Measurements from ENCODE around the gene FCER2. TPM values are rescaled to one million over a fixed set of nuclear protein-coding genes. Genes with fewer than 3 reads are reported as not detected.

The FCER2 gene
- total RNA-seq, 1 experiment from 2014 or later: 0.15 TPM

DNA sequence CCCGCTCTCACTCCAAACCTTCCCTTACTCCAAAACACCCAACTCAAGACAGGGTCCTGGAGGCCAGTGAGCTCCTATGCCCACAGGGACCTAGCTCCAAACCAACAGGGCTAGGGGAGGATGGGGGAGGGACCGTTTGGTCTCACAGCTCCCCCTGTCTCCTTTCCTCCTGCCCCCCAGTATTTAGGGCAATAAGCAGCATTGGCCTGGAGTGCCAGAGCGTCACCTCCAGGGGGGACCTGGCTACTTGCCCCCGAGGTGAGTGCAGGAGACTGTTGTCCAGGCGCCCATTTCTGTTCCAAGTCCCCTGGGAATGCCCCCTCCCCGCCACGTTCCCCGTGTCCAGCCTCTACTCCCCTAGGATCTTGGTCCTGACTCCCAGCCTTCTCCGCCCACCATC lies 32.3 kb downstream of the FCER2 start:
- ChIA-PET CTCF (interaction anchor here (0.5 kb wide), 1 partner anchor 743 kb away, joined by 20 read pairs; no protein-coding TSS in a partner anchor), POLR2A (no interaction called here)
- intact Hi-C loops (cut with micrococcal nuclease; ENCODE audit: unreplicated experiment): no loop called here
- Histone ChIP-seq H3K27me3 (ENCODE audit: control insufficient read depth, insufficient read depth, low read length) (no peaks in the 10 kb centered on the region), H3K36me3 (ENCODE audit: control insufficient read depth, insufficient read depth, low read length) (no peaks in the 10 kb centered on the region), H3K9me3 (ENCODE audit: control insufficient read depth, insufficient read depth, low read depth, low read length) (no peaks in the 10 kb centered on the region), H3K27ac (ENCODE audit: low read length) (no peak overlapping the region), H3K4me3 (ENCODE audit: low read depth in 2 of 2, low read length in 2 of 2) (no peak overlapping the region), H3K4me1 (ENCODE audit: control insufficient read depth, insufficient read depth, low read length) (no peaks in the 10 kb centered on the region)
- ATAC-seq (no peak), DNase-seq (ENCODE audit: low read depth, low spot score) (no peak)
- in situ Hi-C loops (cut with HindIII; ENCODE audit: low pct_unique_long_range_greater_than_20kb, low sequenced_read_pairs): no loop called here
- TF ChIP-seq POLR2AphosphoS5 (IDR thresholded peaks at IDR 0.05; ENCODE audit: low read depth, low read length): no peak
- BruUV-seq (replicated peaks): no TSS peak

DNA sequence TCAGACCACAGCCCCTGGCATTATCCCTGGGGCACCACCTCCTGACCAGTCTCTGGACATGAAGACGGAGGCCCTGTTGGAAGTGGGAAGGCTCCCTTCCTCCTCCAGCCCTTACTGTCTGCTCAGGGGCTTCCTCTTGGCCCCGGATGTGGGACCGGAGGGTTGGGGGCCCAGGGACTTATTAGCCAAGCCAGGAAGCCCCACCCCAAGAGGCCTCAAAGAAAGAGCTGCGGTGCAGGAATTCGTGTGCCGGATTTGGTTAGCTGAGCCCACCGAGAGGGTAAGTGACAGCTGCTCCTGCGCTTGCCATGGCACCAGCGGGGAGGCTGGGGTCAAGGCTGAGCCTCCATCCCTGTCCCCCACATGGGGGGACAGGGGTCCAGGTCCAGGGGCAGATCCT lies 33.1 kb downstream of the FCER2 start, which contains the start of gene RETN:
TSS of gene RETN (plus strand) at position 208 of the 400 bp plus-strand sequence. CDS start 278 bp downstream, outside the sequence.
- in situ Hi-C loops (cut with HindIII; ENCODE audit: low pct_unique_long_range_greater_than_20kb, low sequenced_read_pairs) (no loop called here), intact Hi-C loops (cut with micrococcal nuclease; ENCODE audit: unreplicated experiment) (no loop called here)
- Histone ChIP-seq H3K36me3 (ENCODE audit: control insufficient read depth, insufficient read depth, low read length) (no peaks in the 10 kb centered on the region), H3K9me3 (ENCODE audit: control insufficient read depth, insufficient read depth, low read depth, low read length) (no peaks in the 10 kb centered on the region), H3K4me3 (ENCODE audit: low read depth in 2 of 2, low read length in 2 of 2) (no peak within 1 kb of the TSS), H3K27me3 (ENCODE audit: control insufficient read depth, insufficient read depth, low read length) (no peaks in the 10 kb centered on the region), H3K27ac (ENCODE audit: low read length) (no peak within 1 kb of the TSS), H3K4me1 (ENCODE audit: control insufficient read depth, insufficient read depth, low read length) (no peaks in the 10 kb centered on the region)
- no peak for TF ChIP-seq REST (IDR thresholded peaks at IDR 0.05; ENCODE audit: insufficient read depth in 1 of 2, low read depth in 2 of 2, low read length in 1 of 2)
- no peak for TF ChIP-seq POLR2AphosphoS5 (IDR thresholded peaks at IDR 0.05; ENCODE audit: low read depth, low read length)
- TF ChIP-seq SIN3A (IDR thresholded peaks at IDR 0.05; ENCODE audit: borderline replicate concordance, insufficient read depth, low read depth, low read length): no peak
- TF ChIP-seq, protein P1, sequence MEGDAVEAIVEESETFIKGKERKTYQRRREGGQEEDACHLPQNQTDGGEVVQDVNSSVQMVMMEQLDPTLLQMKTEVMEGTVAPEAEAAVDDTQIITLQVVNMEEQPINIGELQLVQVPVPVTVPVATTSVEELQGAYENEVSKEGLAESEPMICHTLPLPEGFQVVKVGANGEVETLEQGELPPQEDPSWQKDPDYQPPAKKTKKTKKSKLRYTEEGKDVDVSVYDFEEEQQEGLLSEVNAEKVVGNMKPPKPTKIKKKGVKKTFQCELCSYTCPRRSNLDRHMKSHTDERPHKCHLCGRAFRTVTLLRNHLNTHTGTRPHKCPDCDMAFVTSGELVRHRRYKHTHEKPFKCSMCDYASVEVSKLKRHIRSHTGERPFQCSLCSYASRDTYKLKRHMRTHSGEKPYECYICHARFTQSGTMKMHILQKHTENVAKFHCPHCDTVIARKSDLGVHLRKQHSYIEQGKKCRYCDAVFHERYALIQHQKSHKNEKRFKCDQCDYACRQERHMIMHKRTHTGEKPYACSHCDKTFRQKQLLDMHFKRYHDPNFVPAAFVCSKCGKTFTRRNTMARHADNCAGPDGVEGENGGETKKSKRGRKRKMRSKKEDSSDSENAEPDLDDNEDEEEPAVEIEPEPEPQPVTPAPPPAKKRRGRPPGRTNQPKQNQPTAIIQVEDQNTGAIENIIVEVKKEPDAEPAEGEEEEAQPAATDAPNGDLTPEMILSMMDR (IDR thresholded peaks at IDR 0.05): no peak
- no peak for TF ChIP-seq TCF7L2 (IDR thresholded peaks at IDR 0.05; ENCODE audit: low read depth, low read length)
- ATAC-seq: no peak
- BruUV-seq (replicated peaks): no TSS peak
- ChIA-PET CTCF (interaction anchor here (0.5 to 0.8 kb wide), 2 partner anchors 12 to 233 kb away, joined by 3 read pairs; partner anchors contain the start of gene TRAPPC5), POLR2A (no interaction called here)
- DNase-seq (ENCODE audit: low read depth, low spot score): no peak

DNA sequence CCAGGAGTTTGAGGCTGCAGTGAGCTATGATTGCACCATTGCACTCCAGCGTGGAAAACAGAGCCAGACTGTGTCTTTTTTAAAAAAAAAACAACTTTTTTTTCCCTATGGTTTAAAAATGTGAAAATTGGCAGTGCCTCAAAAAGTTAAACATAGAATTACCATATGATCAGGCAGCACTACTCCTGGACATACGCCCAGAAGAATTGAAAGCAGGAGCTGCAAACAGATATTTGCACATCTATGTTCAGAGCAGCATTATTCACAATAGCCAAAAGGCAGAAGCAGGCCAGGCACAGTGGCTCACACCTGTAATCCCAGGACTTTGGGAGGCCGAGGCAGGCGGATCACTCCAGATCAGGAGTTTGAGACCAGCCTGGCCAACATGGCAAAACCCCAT lies 36.9 kb downstream of the FCER2 start:
- Histone ChIP-seq H3K27ac (ENCODE audit: low read length) (no peak overlapping the region), H3K9me3 (ENCODE audit: control insufficient read depth, insufficient read depth, low read depth, low read length) (no peaks in the 10 kb centered on the region), H3K4me3 (ENCODE audit: low read depth in 2 of 2, low read length in 2 of 2) (no peak overlapping the region), H3K27me3 (ENCODE audit: control insufficient read depth, insufficient read depth, low read length) (no peaks in the 10 kb centered on the region), H3K36me3 (ENCODE audit: control insufficient read depth, insufficient read depth, low read length) (no peaks in the 10 kb centered on the region), H3K4me1 (ENCODE audit: control insufficient read depth, insufficient read depth, low read length) (no peaks in the 10 kb centered on the region)
- no peak for TF ChIP-seq TCF7L2 (IDR thresholded peaks at IDR 0.05; ENCODE audit: low read depth, low read length)
- TF ChIP-seq REST (IDR thresholded peaks at IDR 0.05; ENCODE audit: insufficient read depth in 1 of 2, low read depth in 2 of 2, low read length in 1 of 2): no peak
- TF ChIP-seq, protein P1 (IDR thresholded peaks at IDR 0.05): no peak
- no peak for TF ChIP-seq SIN3A (IDR thresholded peaks at IDR 0.05; ENCODE audit: borderline replicate concordance, insufficient read depth, low read depth, low read length)
- TF ChIP-seq POLR2AphosphoS5 (IDR thresholded peaks at IDR 0.05; ENCODE audit: low read depth, low read length): no peak
- CTCF ChIA-PET: no interaction called here
- POLR2A ChIA-PET: interaction anchor here (0.5 kb wide), 1 partner anchor 241 kb away, joined by 4 read pairs; no protein-coding TSS in a partner anchor
- no TSS peak for BruUV-seq (replicated peaks)
- DNase-seq (ENCODE audit: low read depth, low spot score): no peak
- intact Hi-C loops (cut with micrococcal nuclease; ENCODE audit: unreplicated experiment): no loop called here
- in situ Hi-C loops (cut with HindIII; ENCODE audit: low pct_unique_long_range_greater_than_20kb, low sequenced_read_pairs): no loop called here
- no peak for ATAC-seq
